ENCODE data around the gene LINC01488.

LINC01488 gene

GRCh38 chr11:69518081-69518950 is 36.9 kb downstream of the LINC01488 start:
- Histone ChIP-seq H3K36me3 (ENCODE audit: control insufficient read depth, insufficient read depth, low read length) (no peaks in the 10 kb centered on the region), H3K9ac (ENCODE audit: low read length) (no peak overlapping the region), H3K4ac (ENCODE audit: low read depth, low read length) (no peak overlapping the region), H2AK5ac (ENCODE audit: low read length) (no peak overlapping the region), H3K4me1 (ENCODE audit: control insufficient read depth, low read depth, low read length) (peaks cover 2% of the 10 kb centered on the region), H4K5ac (ENCODE audit: low read length) (no peak overlapping the region), H2BK120ac (ENCODE audit: low read depth, low read length) (no peak overlapping the region), H3K79me1 (ENCODE audit: low read length) (no peaks in the 10 kb centered on the region), H3K4me2 (ENCODE audit: low read length) (no peak overlapping the region), H2BK5ac (ENCODE audit: low read length) (no peak overlapping the region), H3K18ac (ENCODE audit: low read length) (no peak overlapping the region), H3K23ac (ENCODE audit: low read length) (no peak overlapping the region), H3K79me2 (ENCODE audit: control insufficient read depth, insufficient read depth, low read length) (no peaks in the 10 kb centered on the region), H3K4me3 (ENCODE audit: low read length) (no peak overlapping the region), H3K27ac (ENCODE audit: low read depth, low read length) (no peak overlapping the region), H3K56ac (ENCODE audit: low read length) (no peak overlapping the region), H2BK15ac (replicated peaks; ENCODE audit: low read depth) (no peak overlapping the region), H3K27me3 (ENCODE audit: insufficient read depth, low read length, poor library complexity) (no peaks in the 10 kb centered on the region), H4K8ac (ENCODE audit: low read depth, low read length) (no peak overlapping the region)
- no peak for DNase-seq
- no CpG with 5 or more reads among the region's 5 CpGs for WGBS (ENCODE audit: extremely low coverage, insufficient coverage, low lambda C conversion rate)

GRCh38 chr11:69520186-69520916 is 38.9 kb downstream of the LINC01488 start:
- Histone ChIP-seq H3K9ac (ENCODE audit: low read length) (no peak overlapping the region), H3K36me3 (ENCODE audit: control insufficient read depth, insufficient read depth, low read length) (no peaks in the 10 kb centered on the region), H3K27ac (ENCODE audit: low read depth, low read length) (no peak overlapping the region), H3K56ac (ENCODE audit: low read length) (no peak overlapping the region), H3K79me2 (ENCODE audit: control insufficient read depth, insufficient read depth, low read length) (no peaks in the 10 kb centered on the region), H2BK120ac (ENCODE audit: low read depth, low read length) (no peak overlapping the region), H2BK15ac (replicated peaks; ENCODE audit: low read depth) (no peak overlapping the region), H3K27me3 (ENCODE audit: insufficient read depth, low read length, poor library complexity) (no peaks in the 10 kb centered on the region), H3K4me3 (ENCODE audit: low read length) (no peak overlapping the region), H4K8ac (ENCODE audit: low read depth, low read length) (no peak overlapping the region), H4K5ac (ENCODE audit: low read length) (no peak overlapping the region), H2BK5ac (ENCODE audit: low read length) (no peak overlapping the region), H3K23ac (ENCODE audit: low read length) (no peak overlapping the region), H2AK5ac (ENCODE audit: low read length) (no peak overlapping the region), H3K4ac (ENCODE audit: low read depth, low read length) (no peak overlapping the region), H3K18ac (ENCODE audit: low read length) (no peak overlapping the region), H3K4me2 (ENCODE audit: low read length) (no peak overlapping the region), H3K79me1 (ENCODE audit: low read length) (no peaks in the 10 kb centered on the region), H3K4me1 (ENCODE audit: control insufficient read depth, low read depth, low read length) (peaks cover 2% of the 10 kb centered on the region)
- WGBS (ENCODE audit: extremely low coverage, insufficient coverage, low lambda C conversion rate) = 100% methylated on average over 1 of the region's 1 CpG
- no peak for DNase-seq

- Histone ChIP-seq H3K79me2 (ENCODE audit: control insufficient read depth, insufficient read depth, low read length) (no peaks in the 10 kb centered on the region), H3K23ac (ENCODE audit: low read length) (no peak overlapping the region), H3K4me1 (ENCODE audit: control insufficient read depth, low read depth, low read length) (peaks cover 2% of the 10 kb centered on the region), H2BK15ac (replicated peaks; ENCODE audit: low read depth) (no peak overlapping the region), H2BK120ac (ENCODE audit: low read depth, low read length) (no peak overlapping the region), H3K4ac (ENCODE audit: low read depth, low read length) (no peak overlapping the region), H3K27me3 (ENCODE audit: insufficient read depth, low read length, poor library complexity) (no peaks in the 10 kb centered on the region), H2AK5ac (ENCODE audit: low read length) (no peak overlapping the region), H3K36me3 (ENCODE audit: control insufficient read depth, insufficient read depth, low read length) (no peaks in the 10 kb centered on the region), H4K8ac (ENCODE audit: low read depth, low read length) (no peak overlapping the region), H3K18ac (ENCODE audit: low read length) (no peak overlapping the region), H3K27ac (ENCODE audit: low read depth, low read length) (no peak overlapping the region), H3K4me2 (ENCODE audit: low read length) (no peak overlapping the region), H3K79me1 (ENCODE audit: low read length) (no peaks in the 10 kb centered on the region), H2BK5ac (ENCODE audit: low read length) (no peak overlapping the region), H3K56ac (ENCODE audit: low read length) (no peak overlapping the region), H3K4me3 (ENCODE audit: low read length) (no peak overlapping the region), H3K9ac (ENCODE audit: low read length) (no peak overlapping the region), H4K5ac (ENCODE audit: low read length) (no peak overlapping the region)
- no CpG with 5 or more reads among the region's 4 CpGs for WGBS (ENCODE audit: extremely low coverage, insufficient coverage, low lambda C conversion rate)
- DNase-seq = peak; percentile 87
Observed at GRCh38 chr11:69521457-69521856, 40.0 kb downstream of the LINC01488 start.

- H3K4ac ChIP-seq (ENCODE audit: low read depth, low read length) = no peak overlapping the region
- WGBS (ENCODE audit: extremely low coverage, insufficient coverage, low lambda C conversion rate) = no CpG with 5 or more reads among the region's 3 CpGs
- H3K9ac ChIP-seq (ENCODE audit: low read length) = no peak overlapping the region
Observed at GRCh38 chr11:69523453-69523852, 42.0 kb downstream of the LINC01488 start.

GRCh38 chr11:69524291-69524882 is 42.9 kb downstream of the LINC01488 start:
- no peak overlapping the region for H3K18ac ChIP-seq (ENCODE audit: low read length)
- no peaks in the 10 kb centered on the region for H3K79me1 ChIP-seq (ENCODE audit: low read length)
- H3K4ac ChIP-seq (ENCODE audit: low read depth, low read length) = no peak overlapping the region
- peak overlapping the region; percentile 35 for H3K23ac ChIP-seq (ENCODE audit: low read length)
- no peak overlapping the region for H3K27ac ChIP-seq (ENCODE audit: low read depth, low read length)
- WGBS (ENCODE audit: extremely low coverage, insufficient coverage, low lambda C conversion rate) = no CpG with 5 or more reads among the region's 15 CpGs
- no peaks in the 10 kb centered on the region for H3K36me3 ChIP-seq (ENCODE audit: control insufficient read depth, insufficient read depth, low read length)
- no peak overlapping the region for H3K4me3 ChIP-seq (ENCODE audit: low read length)
- H3K79me2 ChIP-seq (ENCODE audit: control insufficient read depth, insufficient read depth, low read length) = no peaks in the 10 kb centered on the region
- H3K27me3 ChIP-seq (ENCODE audit: insufficient read depth, low read length, poor library complexity) = no peaks in the 10 kb centered on the region
- H2AK5ac ChIP-seq (ENCODE audit: low read length) = no peak overlapping the region
- no peak overlapping the region for H4K5ac ChIP-seq (ENCODE audit: low read length)
- H2BK120ac ChIP-seq (ENCODE audit: low read depth, low read length) = no peak overlapping the region
- no peak overlapping the region for H2BK15ac ChIP-seq (replicated peaks; ENCODE audit: low read depth)
- H3K4me1 ChIP-seq (ENCODE audit: control insufficient read depth, low read depth, low read length) = peaks cover 2% of the 10 kb centered on the region
- no peak overlapping the region for H3K9ac ChIP-seq (ENCODE audit: low read length)
- H4K8ac ChIP-seq (ENCODE audit: low read depth, low read length) = no peak overlapping the region
- peak overlapping the region; percentile 17 for H3K56ac ChIP-seq (ENCODE audit: low read length)
- H2BK5ac ChIP-seq (ENCODE audit: low read length) = no peak overlapping the region
- peak; percentile 35 for DNase-seq
- H3K4me2 ChIP-seq (ENCODE audit: low read length) = no peak overlapping the region

More at GRCh38 chr11:69523453-69523852, 42.0 kb downstream of the LINC01488 start:
- Histone ChIP-seq H3K23ac (ENCODE audit: low read length) (no peak overlapping the region), H3K36me3 (ENCODE audit: control insufficient read depth, insufficient read depth, low read length) (no peaks in the 10 kb centered on the region), H3K4me1 (ENCODE audit: control insufficient read depth, low read depth, low read length) (peaks cover 2% of the 10 kb centered on the region), H4K8ac (ENCODE audit: low read depth, low read length) (no peak overlapping the region), H3K4me2 (ENCODE audit: low read length) (no peak overlapping the region), H4K5ac (ENCODE audit: low read length) (no peak overlapping the region), H2AK5ac (ENCODE audit: low read length) (no peak overlapping the region), H3K79me2 (ENCODE audit: control insufficient read depth, insufficient read depth, low read length) (no peaks in the 10 kb centered on the region), H3K56ac (ENCODE audit: low read length) (no peak overlapping the region), H2BK15ac (replicated peaks; ENCODE audit: low read depth) (no peak overlapping the region), H3K27ac (ENCODE audit: low read depth, low read length) (no peak overlapping the region), H3K79me1 (ENCODE audit: low read length) (no peaks in the 10 kb centered on the region), H3K4me3 (ENCODE audit: low read length) (no peak overlapping the region), H2BK5ac (ENCODE audit: low read length) (no peak overlapping the region), H3K27me3 (ENCODE audit: insufficient read depth, low read length, poor library complexity) (no peaks in the 10 kb centered on the region), H3K18ac (ENCODE audit: low read length) (no peak overlapping the region), H2BK120ac (ENCODE audit: low read depth, low read length) (no peak overlapping the region)
- no peak for DNase-seq

All from mesendoderm (in vitro differentiated cells).